ENCODE results near the gene TBC1D22A. TPM values are rescaled to one million over a fixed set of nuclear protein-coding genes. Genes with fewer than 3 reads are reported as not detected.

The TBC1D22A gene
- total RNA-seq, 1 donor from 2014 or later: 10.6 TPM

DNA sequence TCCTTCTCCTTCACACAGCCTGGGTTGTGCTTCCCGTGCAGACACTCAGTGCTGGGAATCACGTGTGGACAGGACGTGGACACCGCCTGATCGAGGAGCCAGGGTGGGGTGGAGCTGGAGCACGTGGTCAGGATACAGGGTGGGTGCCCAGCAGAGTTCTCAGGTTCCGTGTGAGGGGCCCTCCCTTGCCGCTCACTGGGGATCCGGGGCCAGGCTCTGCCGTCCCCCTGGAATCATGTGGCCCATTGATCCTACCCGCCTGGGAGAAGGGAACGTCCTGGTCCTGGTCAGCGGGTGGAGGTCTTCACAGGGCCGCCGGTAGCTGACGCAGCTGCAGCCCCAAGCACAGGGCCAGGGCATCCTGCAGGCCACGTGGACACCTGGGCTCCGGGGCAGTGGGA, 397.7 kb downstream of the TBC1D22A start:
- Mint-ChIP-seq H3K36me3 (no peaks in the 10 kb centered on the region), H3K4me3 (no peak overlapping the region), H3K27ac (no peak overlapping the region), H3K27me3 (ENCODE audit: insufficient read depth, low read depth) (peaks cover 8% of the 10 kb centered on the region), H3K4me1 (peaks cover 21% of the 10 kb centered on the region), H3K9me3 (no peaks in the 10 kb centered on the region)
- Histone ChIP-seq H3K9ac (no peak overlapping the region), H3K4me2 (no peak overlapping the region), H3F3A (ENCODE audit: low read depth) (no peaks in the 10 kb centered on the region), H3K9me3 (ENCODE audit: low read depth) (no peaks in the 10 kb centered on the region), H4K20me1 (ENCODE audit: low read depth) (no peaks in the 10 kb centered on the region), H2AFZ (replicated peaks) (no peak overlapping the region), H3K27ac (no peak overlapping the region), H3K36me3 (no peaks in the 10 kb centered on the region), H3K79me2 (ENCODE audit: low read depth) (no peaks in the 10 kb centered on the region), H3K4me3 (no peak overlapping the region), H3K4me1 (no peaks in the 10 kb centered on the region), H3K27me3 (no peaks in the 10 kb centered on the region)
- no peak for DNase-seq (ENCODE audit: low spot score)
- TF ChIP-seq EZH2phosphoT487 (IDR thresholded peaks at IDR 0.05) (no peak), EZH2 (IDR thresholded peaks at IDR 0.05) (no peak)
- TF ChIP-seq, protein P1, sequence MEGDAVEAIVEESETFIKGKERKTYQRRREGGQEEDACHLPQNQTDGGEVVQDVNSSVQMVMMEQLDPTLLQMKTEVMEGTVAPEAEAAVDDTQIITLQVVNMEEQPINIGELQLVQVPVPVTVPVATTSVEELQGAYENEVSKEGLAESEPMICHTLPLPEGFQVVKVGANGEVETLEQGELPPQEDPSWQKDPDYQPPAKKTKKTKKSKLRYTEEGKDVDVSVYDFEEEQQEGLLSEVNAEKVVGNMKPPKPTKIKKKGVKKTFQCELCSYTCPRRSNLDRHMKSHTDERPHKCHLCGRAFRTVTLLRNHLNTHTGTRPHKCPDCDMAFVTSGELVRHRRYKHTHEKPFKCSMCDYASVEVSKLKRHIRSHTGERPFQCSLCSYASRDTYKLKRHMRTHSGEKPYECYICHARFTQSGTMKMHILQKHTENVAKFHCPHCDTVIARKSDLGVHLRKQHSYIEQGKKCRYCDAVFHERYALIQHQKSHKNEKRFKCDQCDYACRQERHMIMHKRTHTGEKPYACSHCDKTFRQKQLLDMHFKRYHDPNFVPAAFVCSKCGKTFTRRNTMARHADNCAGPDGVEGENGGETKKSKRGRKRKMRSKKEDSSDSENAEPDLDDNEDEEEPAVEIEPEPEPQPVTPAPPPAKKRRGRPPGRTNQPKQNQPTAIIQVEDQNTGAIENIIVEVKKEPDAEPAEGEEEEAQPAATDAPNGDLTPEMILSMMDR (IDR thresholded peaks at IDR 0.05): no peak

DNA sequence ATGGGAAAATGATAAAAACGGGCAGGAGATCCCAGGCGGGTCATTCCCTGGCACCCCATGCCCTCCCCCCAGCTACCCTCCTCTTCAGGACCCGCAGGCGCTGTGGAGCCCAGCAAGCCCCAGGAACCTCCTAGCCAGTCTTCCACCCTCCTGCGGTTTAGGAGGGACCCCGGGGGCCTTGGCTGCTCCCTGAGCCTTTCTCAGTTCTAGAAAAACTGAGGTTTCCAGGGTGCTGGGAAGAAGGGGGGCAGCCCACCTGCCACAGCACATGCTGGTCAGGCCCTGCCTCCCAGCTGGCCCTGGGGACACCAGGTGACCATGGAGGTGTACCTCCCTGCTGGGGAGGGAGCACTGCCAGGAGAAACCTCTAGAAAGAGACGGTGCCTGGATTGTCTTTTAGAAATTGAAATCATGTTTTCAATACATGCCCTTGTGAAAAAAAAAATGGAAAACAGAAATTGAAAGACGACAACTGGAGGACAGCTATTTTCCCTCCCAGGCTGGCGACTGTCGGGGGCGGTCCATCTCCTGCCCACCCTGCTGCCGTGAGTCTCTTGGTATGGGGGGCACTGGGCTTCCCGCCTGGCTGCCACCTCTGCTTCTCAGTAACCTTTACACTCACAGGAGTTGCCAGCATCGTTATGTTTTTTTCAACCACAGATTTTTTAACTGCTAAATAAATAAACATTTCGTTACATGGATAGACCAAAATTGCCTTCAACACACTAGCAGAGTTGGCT, 398.5 kb downstream of the TBC1D22A start:
- no peak overlapping the region for H3K4me3 ChIP-seq
- no peaks in the 10 kb centered on the region for H3K27me3 ChIP-seq
- H3K79me2 ChIP-seq (ENCODE audit: low read depth): no peaks in the 10 kb centered on the region
- no peak for DNase-seq (ENCODE audit: low spot score)
- no peaks in the 10 kb centered on the region for H3F3A ChIP-seq (ENCODE audit: low read depth)
- H3K36me3 ChIP-seq: no peaks in the 10 kb centered on the region
- H2AFZ ChIP-seq (replicated peaks): no peak overlapping the region
- H4K20me1 ChIP-seq (ENCODE audit: low read depth): no peaks in the 10 kb centered on the region
- H3K9me3 Mint-ChIP-seq: no peaks in the 10 kb centered on the region
- no peaks in the 10 kb centered on the region for H3K9me3 ChIP-seq (ENCODE audit: low read depth)
- H3K4me3 Mint-ChIP-seq: no peak overlapping the region
- H3K4me1 ChIP-seq: no peaks in the 10 kb centered on the region
- no peak for TF ChIP-seq EZH2 (IDR thresholded peaks at IDR 0.05)
- no peak for TF ChIP-seq EZH2phosphoT487 (IDR thresholded peaks at IDR 0.05)
- H3K27ac Mint-ChIP-seq: no peak overlapping the region
- H3K27me3 Mint-ChIP-seq (ENCODE audit: insufficient read depth, low read depth): peaks cover 8% of the 10 kb centered on the region
- H3K27ac ChIP-seq: no peak overlapping the region
- H3K4me1 Mint-ChIP-seq: peaks cover 27% of the 10 kb centered on the region
- no peaks in the 10 kb centered on the region for H3K36me3 Mint-ChIP-seq
- H3K9ac ChIP-seq: no peak overlapping the region
- H3K4me2 ChIP-seq: no peak overlapping the region

DNA sequence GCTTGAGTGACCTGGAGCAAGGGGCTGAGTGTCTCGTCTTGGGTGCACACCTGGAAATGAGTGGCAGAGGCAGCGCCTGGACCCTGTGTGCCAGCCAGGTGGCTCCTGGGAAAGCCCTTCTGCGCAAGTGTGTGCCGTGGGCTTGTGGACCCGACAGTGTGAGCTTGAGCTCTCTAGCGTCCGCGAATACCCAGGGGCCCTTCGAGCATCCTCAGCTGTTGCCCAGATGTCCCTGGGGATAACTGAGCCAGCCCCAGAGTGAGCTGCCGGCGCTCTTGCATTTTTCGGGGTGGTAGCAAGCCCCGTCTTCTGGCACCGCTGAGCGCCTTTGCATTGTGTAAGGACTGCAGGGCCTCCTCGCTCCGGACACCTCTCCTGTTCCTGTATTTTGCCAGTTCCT, 399.2 kb downstream of the TBC1D22A start:
- Histone ChIP-seq H3K9me3 (ENCODE audit: low read depth) (no peaks in the 10 kb centered on the region), H3K4me1 (no peaks in the 10 kb centered on the region), H3K27ac (no peak overlapping the region), H3K79me2 (ENCODE audit: low read depth) (no peaks in the 10 kb centered on the region), H3K9ac (no peak overlapping the region), H3F3A (ENCODE audit: low read depth) (no peaks in the 10 kb centered on the region), H3K36me3 (no peaks in the 10 kb centered on the region), H2AFZ (replicated peaks) (no peak overlapping the region), H3K27me3 (no peaks in the 10 kb centered on the region), H4K20me1 (ENCODE audit: low read depth) (no peaks in the 10 kb centered on the region), H3K4me2 (no peak overlapping the region), H3K4me3 (no peak overlapping the region)
- no peak for DNase-seq (ENCODE audit: low spot score)
- Mint-ChIP-seq H3K4me1 (peaks cover 32% of the 10 kb centered on the region), H3K36me3 (no peaks in the 10 kb centered on the region), H3K9me3 (no peaks in the 10 kb centered on the region), H3K27ac (no peak overlapping the region), H3K27me3 (ENCODE audit: insufficient read depth, low read depth) (peaks cover 8% of the 10 kb centered on the region), H3K4me3 (no peak overlapping the region)
- TF ChIP-seq, protein P1 (IDR thresholded peaks at IDR 0.05): no peak
- TF ChIP-seq EZH2 (IDR thresholded peaks at IDR 0.05) (no peak), EZH2phosphoT487 (IDR thresholded peaks at IDR 0.05) (no peak)

DNA sequence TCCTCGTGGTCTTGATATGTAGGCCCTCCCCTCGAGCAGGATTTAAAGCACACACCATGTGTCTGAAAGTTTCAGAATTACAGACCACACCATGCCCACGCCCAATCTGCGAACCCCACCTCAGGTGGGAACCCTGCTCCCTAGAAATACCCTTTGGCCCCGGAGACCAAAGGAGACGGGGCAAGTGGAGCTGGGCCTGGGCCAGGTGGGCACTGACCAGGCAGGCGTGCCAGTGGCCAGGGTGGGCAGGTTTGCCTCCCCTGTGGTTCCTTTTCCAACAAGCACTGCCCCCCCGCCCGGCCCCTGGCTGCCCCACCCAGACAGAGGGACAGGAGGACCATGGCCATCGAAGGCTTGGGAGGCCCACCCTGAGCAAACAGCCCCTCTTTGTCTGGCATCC, 400.4 kb downstream of the TBC1D22A start:
- Histone ChIP-seq H3F3A (ENCODE audit: low read depth) (no peaks in the 10 kb centered on the region), H3K9ac (no peak overlapping the region), H2AFZ (replicated peaks) (no peak overlapping the region), H3K79me2 (ENCODE audit: low read depth) (no peaks in the 10 kb centered on the region), H3K9me3 (ENCODE audit: low read depth) (no peaks in the 10 kb centered on the region), H4K20me1 (ENCODE audit: low read depth) (no peaks in the 10 kb centered on the region), H3K4me3 (no peak overlapping the region), H3K27me3 (no peaks in the 10 kb centered on the region), H3K4me2 (no peak overlapping the region), H3K36me3 (no peaks in the 10 kb centered on the region), H3K4me1 (no peaks in the 10 kb centered on the region), H3K27ac (no peak overlapping the region)
- peaks cover 2% of the 10 kb centered on the region for H3K36me3 Mint-ChIP-seq
- H3K9me3 Mint-ChIP-seq: peaks cover 3% of the 10 kb centered on the region
- no peak overlapping the region for H3K4me3 Mint-ChIP-seq
- peaks cover 7% of the 10 kb centered on the region for H3K27me3 Mint-ChIP-seq (ENCODE audit: insufficient read depth, low read depth)
- no peak for DNase-seq (ENCODE audit: low spot score)
- TF ChIP-seq EZH2 (IDR thresholded peaks at IDR 0.05) (no peak), EZH2phosphoT487 (IDR thresholded peaks at IDR 0.05) (no peak)
- TF ChIP-seq, protein P1 (IDR thresholded peaks at IDR 0.05): no peak
- no peak overlapping the region for H3K27ac Mint-ChIP-seq
- peaks cover 34% of the 10 kb centered on the region for H3K4me1 Mint-ChIP-seq

All from neural progenitor cell (in vitro differentiated cells).